ENCODE results near the gene RELN.

GRCh38 chr7:103941976-103942375, 47.5 kb downstream of the RELN start:
- TF ChIP-seq CTCF (optimal IDR thresholded peaks at IDR 0.05 in 1 of 3, IDR thresholded peaks at IDR 0.05 in 1 of 3, conservative IDR thresholded peaks at IDR 0.05 in 1 of 3; ENCODE audit: extremely low read depth in 1 of 3, insufficient read depth in 2 of 3, low read length in 3 of 3): no peak
- TF ChIP-seq EZH2 (IDR thresholded peaks at IDR 0.05; ENCODE audit: low read length): no peak

Data from keratinocyte (primary cell).